Measurements from ENCODE around the gene KREMEN2.

DNA sequence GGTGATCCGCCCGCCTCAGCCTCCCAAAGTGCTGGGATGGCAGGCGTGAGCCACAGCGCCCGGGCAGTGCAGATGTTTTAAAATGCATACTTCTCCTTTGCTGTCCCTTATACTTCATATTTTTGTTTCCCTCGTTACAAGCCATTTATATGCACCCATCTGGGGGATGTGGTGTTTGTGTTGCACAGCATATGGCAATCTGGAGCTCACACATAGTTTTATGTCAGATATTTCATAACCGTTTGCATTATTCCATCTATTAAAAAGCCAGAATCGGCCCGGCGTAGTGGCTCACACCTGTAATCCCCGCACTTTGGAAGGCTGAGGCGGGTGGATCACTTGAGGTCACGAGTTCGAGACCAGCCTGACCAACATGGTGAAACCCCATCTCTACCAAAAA lies 40.6 kb upstream of the KREMEN2 start:
- TF ChIP-seq, protein P1, sequence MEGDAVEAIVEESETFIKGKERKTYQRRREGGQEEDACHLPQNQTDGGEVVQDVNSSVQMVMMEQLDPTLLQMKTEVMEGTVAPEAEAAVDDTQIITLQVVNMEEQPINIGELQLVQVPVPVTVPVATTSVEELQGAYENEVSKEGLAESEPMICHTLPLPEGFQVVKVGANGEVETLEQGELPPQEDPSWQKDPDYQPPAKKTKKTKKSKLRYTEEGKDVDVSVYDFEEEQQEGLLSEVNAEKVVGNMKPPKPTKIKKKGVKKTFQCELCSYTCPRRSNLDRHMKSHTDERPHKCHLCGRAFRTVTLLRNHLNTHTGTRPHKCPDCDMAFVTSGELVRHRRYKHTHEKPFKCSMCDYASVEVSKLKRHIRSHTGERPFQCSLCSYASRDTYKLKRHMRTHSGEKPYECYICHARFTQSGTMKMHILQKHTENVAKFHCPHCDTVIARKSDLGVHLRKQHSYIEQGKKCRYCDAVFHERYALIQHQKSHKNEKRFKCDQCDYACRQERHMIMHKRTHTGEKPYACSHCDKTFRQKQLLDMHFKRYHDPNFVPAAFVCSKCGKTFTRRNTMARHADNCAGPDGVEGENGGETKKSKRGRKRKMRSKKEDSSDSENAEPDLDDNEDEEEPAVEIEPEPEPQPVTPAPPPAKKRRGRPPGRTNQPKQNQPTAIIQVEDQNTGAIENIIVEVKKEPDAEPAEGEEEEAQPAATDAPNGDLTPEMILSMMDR (IDR thresholded peaks at IDR 0.05 in 4 of 5, conservative IDR thresholded peaks at IDR 0.05 in 1 of 5) = no peak
- no peak for TF ChIP-seq POLR2A (IDR thresholded peaks at IDR 0.05)
